Muscle layer of colon (tissue), 2 donors: Measurements from ENCODE around the gene BCLAF3.

Source experiments
- H3K27ac ChIP-seq: one replicate; pipeline ENCODE4 v1.7.0; 2013; ENCODE audit warnings: low read depth, mild to moderate bottlenecking, low read length, moderate library complexity
- H3K27me3 ChIP-seq, 2 donors: one replicate each; pipeline ENCODE4 v1.7.0; 2013; ENCODE audit warnings: low read length in 2 of 2, mild to moderate bottlenecking in 2 of 2; ENCODE audit not compliant: insufficient read depth in 2 of 2, control insufficient read depth in 1 of 2
- H3K36me3 ChIP-seq: one replicate; pipeline ENCODE4 v1.7.0; 2013; ENCODE audit warnings: mild to moderate bottlenecking, low read length; ENCODE audit not compliant: insufficient read depth
- H3K4me1 ChIP-seq: one replicate; pipeline ENCODE4 v1.7.0; 2013; ENCODE audit warnings: mild to moderate bottlenecking, low read length; ENCODE audit not compliant: insufficient read depth
- H3K4me3 ChIP-seq, 2 donors: one replicate each; pipeline ENCODE4 v1.7.0; 2013; ENCODE audit warnings: low read length in 2 of 2, low read depth in 1 of 2, mild to moderate bottlenecking in 1 of 2, moderate library complexity in 1 of 2
- H3K9ac ChIP-seq: one replicate; pipeline ENCODE4 v1.7.0; 2013; ENCODE audit warnings: low read length
- H3K9me3 ChIP-seq: one replicate; pipeline ENCODE4 v1.7.0; 2013; ENCODE audit warnings: mild to moderate bottlenecking, low read length
- donor health status: abdominal sarcoma.
- donor health status: Adenocarcinoma of cecum.

BCLAF3 gene

DNA sequence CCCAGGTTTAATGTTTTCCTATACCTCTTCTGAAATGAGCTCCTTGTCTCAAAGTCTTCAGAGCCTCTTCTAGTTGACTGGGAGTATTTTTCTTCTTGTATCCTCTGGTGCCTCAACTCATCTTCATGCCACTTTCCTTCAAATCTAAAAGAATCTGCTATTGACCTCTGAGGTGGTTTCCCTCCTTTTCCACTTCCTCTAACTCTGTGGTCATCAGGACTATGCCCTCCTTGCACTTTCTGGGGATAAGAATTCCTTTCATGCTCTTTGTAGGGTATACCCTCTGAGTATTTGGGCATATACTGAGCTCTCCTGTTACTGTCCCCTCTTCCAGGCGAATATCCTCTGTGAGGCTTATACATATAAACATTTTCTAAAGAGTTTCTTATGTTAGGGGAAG lies 24.8 kb downstream of the BCLAF3 start:
- H3K36me3 ChIP-seq: peaks cover 10% of the 10 kb centered on the region
- H3K4me1 ChIP-seq: no peaks in the 10 kb centered on the region
- H3K9me3 ChIP-seq: no peaks in the 10 kb centered on the region
- no peak overlapping the region for H3K4me3 ChIP-seq
- H3K27ac ChIP-seq: no peak overlapping the region
- H3K9ac ChIP-seq: no peak overlapping the region
- no peaks in the 10 kb centered on the region for H3K27me3 ChIP-seq

DNA sequence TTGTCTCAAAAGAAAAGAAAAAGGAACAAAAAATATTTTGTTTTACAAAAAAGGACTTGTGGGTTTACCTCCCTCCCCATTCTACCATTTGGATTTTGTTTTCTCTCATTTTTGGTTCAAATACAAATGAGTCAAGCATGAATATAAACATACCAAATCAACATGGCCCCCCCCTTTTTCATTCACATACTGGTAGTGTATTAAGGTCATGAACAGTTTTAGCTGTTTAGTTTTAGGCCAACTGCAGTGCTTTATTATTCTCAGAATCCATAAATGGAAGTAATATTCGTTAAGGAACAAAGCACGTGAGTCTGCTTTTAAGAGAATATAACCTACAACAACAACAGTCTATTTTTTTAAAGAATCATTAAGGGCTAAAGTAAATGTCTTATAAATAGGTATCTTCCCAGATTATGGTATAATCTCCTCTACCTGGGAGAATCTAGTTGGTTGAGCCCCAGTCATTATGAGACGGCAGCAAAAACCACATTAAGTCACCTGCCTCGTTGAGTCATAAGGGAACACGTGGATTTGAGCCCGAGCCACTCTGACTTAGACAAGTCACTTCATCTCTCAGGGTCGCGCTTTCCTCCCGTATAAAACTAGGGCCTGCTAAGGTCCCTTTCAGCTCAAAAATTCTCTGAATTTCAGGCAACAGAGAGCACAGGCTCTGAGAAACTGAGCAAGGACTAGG lies 26.7 kb downstream of the BCLAF3 start:
- Histone ChIP-seq H3K27ac (no peak overlapping the region), H3K27me3 (no peaks in the 10 kb centered on the region), H3K9ac (no peak overlapping the region), H3K4me3 (no peak overlapping the region), H3K4me1 (no peaks in the 10 kb centered on the region), H3K36me3 (peaks cover 10% of the 10 kb centered on the region), H3K9me3 (no peaks in the 10 kb centered on the region)

DNA sequence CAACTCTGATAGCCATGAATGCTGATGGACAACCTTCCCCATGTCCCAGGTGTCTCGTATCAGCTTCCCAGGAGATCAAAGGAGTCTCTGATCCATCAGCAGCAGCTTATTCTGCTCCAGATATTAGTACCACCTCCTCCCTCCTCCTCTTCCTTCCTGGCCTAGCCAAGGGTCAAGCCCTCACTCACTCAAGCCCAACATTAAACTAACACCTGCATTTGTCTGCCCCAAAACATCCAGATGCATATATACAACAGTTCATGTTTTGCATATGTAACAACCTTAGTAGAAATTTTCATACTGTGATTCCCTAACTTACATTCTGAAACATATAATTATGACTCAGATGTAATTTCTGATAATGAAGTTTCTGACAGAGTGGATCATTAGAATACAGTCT lies 29.9 kb downstream of the BCLAF3 start:
- Histone ChIP-seq H3K36me3 (peaks cover 6% of the 10 kb centered on the region), H3K9me3 (no peaks in the 10 kb centered on the region), H3K27me3 (no peaks in the 10 kb centered on the region), H3K27ac (no peak overlapping the region), H3K4me1 (no peaks in the 10 kb centered on the region), H3K4me3 (no peak overlapping the region), H3K9ac (no peak overlapping the region)

DNA sequence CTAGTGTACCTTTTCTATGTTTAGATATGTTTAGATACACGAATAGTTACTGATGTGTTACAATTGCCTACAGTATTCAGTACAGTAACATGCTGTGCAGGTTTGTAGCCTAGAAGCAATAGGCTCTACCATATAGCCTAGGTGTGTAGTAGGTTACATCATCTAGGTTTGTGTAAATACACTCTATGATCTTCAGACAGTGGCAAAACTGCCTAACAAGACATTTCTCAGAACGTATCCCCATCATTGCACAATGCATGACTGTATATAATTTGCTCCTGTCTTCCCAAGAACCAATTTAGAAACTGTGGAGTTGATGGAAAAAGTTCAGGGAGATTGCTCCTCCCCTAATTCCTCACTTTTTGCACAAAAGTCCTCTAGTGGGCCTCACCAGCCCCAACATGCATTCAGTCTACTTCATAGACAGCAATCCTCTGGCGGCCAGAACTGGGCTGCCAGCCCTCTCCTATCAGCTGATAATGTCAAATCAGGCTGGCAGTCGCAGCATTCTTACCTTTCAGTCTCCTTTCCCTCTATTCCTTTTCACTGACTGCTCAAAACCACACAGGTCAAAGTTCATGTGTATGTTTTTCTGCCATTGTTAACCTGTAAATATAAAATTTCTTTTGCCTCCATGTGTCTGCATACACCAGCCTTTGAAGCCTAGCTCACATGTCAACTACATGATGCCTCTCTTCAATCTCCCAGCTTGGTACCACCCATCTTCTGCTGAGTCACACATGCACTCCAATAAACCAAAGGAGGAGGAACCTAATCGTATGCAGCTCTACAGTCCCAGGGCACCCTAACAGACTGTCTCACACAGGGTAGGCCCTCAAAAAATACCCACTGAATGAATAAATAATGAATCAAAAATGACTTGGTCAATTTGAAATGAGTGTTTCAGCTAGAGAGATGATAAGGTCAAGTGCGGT lies 32.0 kb downstream of the BCLAF3 start:
- H3K4me1 ChIP-seq: peaks cover 9% of the 10 kb centered on the region
- no peak overlapping the region for H3K27ac ChIP-seq
- H3K4me3 ChIP-seq: no peak overlapping the region
- no peaks in the 10 kb centered on the region for H3K36me3 ChIP-seq
- H3K9me3 ChIP-seq: no peaks in the 10 kb centered on the region
- H3K9ac ChIP-seq: no peak overlapping the region
- no peaks in the 10 kb centered on the region for H3K27me3 ChIP-seq

DNA sequence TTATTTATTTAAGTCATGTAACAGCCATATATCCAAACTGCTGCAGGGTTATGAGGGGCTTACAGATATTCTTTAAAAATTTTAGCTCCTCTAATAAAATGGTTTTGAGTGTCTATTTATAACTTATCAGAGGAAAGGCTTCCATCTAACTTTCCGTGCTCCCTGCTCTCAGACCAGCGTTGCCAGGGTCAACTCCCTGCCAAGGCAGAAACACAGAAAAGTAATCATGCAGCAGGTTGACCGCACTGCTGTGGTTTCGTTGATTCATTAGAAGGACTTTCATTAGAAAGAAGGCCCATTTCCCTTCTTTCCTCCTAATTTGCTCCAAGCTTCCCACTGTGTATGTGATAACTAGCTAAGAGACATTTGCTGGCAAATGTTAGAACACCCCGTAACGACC lies 33.9 kb downstream of the BCLAF3 start:
- Histone ChIP-seq H3K9ac (no peak overlapping the region), H3K36me3 (no peaks in the 10 kb centered on the region), H3K27me3 (no peaks in the 10 kb centered on the region), H3K4me1 (peaks cover 9% of the 10 kb centered on the region), H3K27ac (no peak overlapping the region), H3K9me3 (no peaks in the 10 kb centered on the region), H3K4me3 (no peak overlapping the region)

DNA sequence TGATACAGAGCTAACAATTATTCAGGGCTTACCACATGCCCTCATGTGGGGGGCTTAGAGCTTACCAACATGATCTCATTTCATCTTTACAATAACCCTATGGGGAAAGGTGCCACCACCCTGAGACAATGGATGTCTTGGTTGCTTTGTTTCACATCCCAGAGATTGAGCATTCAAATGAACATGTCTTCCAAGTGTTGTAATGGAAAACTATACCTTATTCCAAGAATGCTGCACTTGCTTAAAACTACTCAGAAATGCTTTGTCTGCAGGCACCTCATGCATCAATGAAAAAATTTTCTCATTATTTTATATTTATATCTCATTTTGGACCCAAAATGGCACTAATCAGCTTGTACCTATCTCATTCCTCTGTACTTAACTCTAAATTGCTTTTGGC lies 34.6 kb downstream of the BCLAF3 start:
- Histone ChIP-seq H3K4me3 (no peak overlapping the region), H3K27ac (no peak overlapping the region), H3K4me1 (peaks cover 9% of the 10 kb centered on the region), H3K36me3 (no peaks in the 10 kb centered on the region), H3K27me3 (no peaks in the 10 kb centered on the region), H3K9ac (no peak overlapping the region), H3K9me3 (no peaks in the 10 kb centered on the region)

DNA sequence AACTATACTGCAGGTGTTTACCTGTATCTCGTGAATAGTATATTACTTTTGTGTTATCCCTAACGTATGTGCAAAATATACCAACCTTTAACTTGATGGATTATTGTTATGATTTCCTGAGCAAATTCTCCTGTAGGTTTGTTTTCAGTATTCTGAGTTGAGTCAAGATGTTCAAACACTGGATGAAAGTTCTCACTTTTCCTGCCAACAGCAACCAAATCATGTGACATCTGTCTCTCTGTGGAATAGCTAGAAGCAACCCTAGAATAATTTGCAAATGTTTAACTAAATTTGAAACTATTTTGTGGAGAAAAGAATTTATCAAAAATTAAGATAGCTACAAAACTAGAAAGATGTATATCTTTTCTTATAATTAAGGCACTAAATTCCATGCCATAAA lies 35.6 kb downstream of the BCLAF3 start:
- no peak overlapping the region for H3K4me3 ChIP-seq
- H3K27me3 ChIP-seq: no peaks in the 10 kb centered on the region
- no peak overlapping the region for H3K27ac ChIP-seq

DNA sequence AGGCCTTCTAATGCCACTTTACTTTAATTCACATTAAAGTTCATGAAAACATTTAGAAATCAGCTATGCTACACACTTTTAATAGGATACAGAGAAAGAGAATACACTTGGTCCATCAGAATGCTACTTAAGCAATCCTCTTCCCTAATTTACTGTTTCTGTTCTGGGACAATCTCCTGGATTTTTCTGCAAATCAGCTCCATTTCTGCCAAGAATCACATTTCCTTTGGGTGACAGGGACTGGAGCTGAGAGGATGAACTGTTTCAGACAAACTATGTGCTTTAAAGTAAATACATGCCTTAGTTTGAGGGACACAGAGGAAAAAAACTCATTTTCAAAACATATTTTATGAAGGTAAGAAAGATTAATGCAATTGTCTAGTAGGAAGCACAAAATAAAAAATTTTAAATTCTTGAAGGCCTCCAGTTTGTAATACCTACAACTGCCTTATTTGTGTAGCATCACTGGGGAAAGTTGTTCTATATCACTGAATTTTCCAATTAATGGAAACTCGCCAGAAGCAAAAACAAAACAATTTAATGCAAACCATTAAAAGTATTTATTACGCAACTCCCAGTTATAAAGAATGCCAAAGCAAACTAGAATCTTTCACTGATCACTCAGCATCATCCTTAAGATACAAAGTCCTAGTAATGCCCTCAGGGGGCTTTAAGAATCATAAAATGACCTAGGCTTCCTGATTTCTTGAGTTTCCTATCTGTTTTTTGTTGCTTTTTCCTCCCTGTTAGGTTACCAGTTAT lies 36.3 kb downstream of the BCLAF3 start:
- Histone ChIP-seq H3K4me3 (no peak overlapping the region), H3K9me3 (no peaks in the 10 kb centered on the region), H3K27ac (no peak overlapping the region), H3K27me3 (no peaks in the 10 kb centered on the region), H3K36me3 (no peaks in the 10 kb centered on the region), H3K9ac (no peak overlapping the region), H3K4me1 (peaks cover 9% of the 10 kb centered on the region)

More for the DNA sequence above, 35.6 kb downstream of the BCLAF3 start:
- no peak overlapping the region for H3K9ac ChIP-seq
- H3K4me1 ChIP-seq: peaks cover 9% of the 10 kb centered on the region
- no peaks in the 10 kb centered on the region for H3K36me3 ChIP-seq
- H3K9me3 ChIP-seq: no peaks in the 10 kb centered on the region

DNA sequence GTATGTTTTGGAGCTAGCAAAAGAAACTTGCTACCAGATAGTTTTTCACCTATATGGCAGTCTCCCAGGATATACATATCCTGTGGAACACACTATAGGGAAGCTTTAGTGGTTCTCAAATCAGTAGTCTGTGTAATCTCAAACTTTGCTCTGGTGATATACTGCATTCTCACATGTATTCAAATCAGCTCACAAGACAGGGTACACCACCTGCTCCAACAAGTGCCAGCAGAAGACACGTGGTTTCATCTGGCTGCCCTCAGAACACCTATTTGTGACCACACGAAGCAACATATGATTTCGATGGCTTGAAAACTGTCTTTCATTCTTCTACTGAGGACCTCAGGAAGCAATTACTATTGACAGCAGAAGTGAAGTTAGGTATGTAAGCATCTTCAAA lies 37.7 kb downstream of the BCLAF3 start:
- Histone ChIP-seq H3K4me3 (no peak overlapping the region), H3K27me3 (no peaks in the 10 kb centered on the region), H3K4me1 (peaks cover 9% of the 10 kb centered on the region), H3K27ac (no peak overlapping the region), H3K9ac (no peak overlapping the region), H3K9me3 (no peaks in the 10 kb centered on the region), H3K36me3 (no peaks in the 10 kb centered on the region)

DNA sequence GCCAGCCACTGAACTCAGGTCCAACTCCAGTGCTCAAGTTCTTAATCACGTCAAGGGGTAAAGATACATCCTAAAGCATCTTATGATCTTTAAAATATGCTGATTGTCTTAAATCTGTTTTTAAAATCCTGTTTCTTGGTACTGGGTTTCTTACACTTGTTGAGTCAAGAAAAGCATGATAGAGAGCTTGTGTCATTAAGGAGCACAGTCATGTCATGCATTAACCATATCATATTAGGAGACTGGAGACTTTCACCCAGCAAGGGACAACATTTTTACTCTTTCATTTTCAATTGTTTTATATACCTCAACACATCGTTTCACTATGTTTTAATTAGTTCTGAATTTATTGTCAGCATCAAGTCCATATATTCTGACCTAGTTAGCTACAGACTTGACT lies 41.5 kb downstream of the BCLAF3 start:
- Histone ChIP-seq H3K27me3 (no peaks in the 10 kb centered on the region), H3K36me3 (no peaks in the 10 kb centered on the region), H3K4me1 (peaks cover 3% of the 10 kb centered on the region), H3K9me3 (no peaks in the 10 kb centered on the region), H3K4me3 (no peak overlapping the region), H3K27ac (no peak overlapping the region), H3K9ac (no peak overlapping the region)

DNA sequence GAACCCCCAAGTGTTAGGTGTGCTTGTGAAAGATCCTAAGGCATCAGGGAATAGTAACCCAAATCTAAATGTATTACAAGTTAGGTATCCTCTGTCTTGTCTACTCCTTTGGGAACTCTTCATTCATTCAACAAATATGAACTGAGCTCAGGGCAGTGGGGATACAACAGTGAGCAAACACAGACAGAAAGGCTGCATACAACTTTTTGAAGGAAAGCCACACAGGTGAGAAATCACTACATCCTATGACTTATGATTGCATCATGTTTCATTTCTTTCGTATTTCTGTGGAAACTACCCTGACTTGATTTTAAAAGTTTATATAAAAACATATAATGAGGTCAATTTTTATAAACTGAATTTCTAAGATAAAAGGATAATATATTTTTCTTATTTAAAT lies 43.2 kb downstream of the BCLAF3 start:
- no peaks in the 10 kb centered on the region for H3K9me3 ChIP-seq
- no peaks in the 10 kb centered on the region for H3K27me3 ChIP-seq
- no peak overlapping the region for H3K9ac ChIP-seq
- no peak overlapping the region for H3K4me3 ChIP-seq
- H3K36me3 ChIP-seq: no peaks in the 10 kb centered on the region
- H3K4me1 ChIP-seq: no peaks in the 10 kb centered on the region
- H3K27ac ChIP-seq: no peak overlapping the region
